Right renal cortex interstitium (tissue), 3 donors: Measurements from ENCODE around the gene ATP1A3. TPM values are rescaled to one million over a fixed set of nuclear protein-coding genes. Genes with fewer than 3 reads are reported as not detected.

Experiments
- DNase-seq, 3 donors: peaks; one replicate each; pipeline ENCODE4 v3.0.0-alpha.2; 2013; ENCODE audit warnings: low read depth in 3 of 3, low spot score in 2 of 3
- polyA plus RNA-seq, 3 donors: library from polyadenylated mRNA; unstranded; fragments of 120-200 nt; gene quantifications; one replicate each; pipeline ENCODE4 v1.2.1, GENCODE V29; 2013; ENCODE audit not compliant: insufficient read length in 3 of 3

ATP1A3 gene
- polyA plus RNA-seq, 3 donors, result 0.62 TPM; not detected in 2

- DNase-seq, result no peak
These were observed 63.0 kb downstream of the ATP1A3 start for GRCh38 chr19:41930926-41931592.

GRCh38 chr19:41930322-41930722 is 63.7 kb downstream of the ATP1A3 start:
- no peak for DNase-seq

- DNase-seq, result no peak
These were observed 64.4 kb downstream of the ATP1A3 start for GRCh38 chr19:41929536-41930071.

GRCh38 chr19:41928754-41929535 is 65.1 kb downstream of the ATP1A3 start:
- DNase-seq, result no peak

GRCh38 chr19:41928221-41928683 is 65.8 kb downstream of the ATP1A3 start, which contains the start of gene ERFL:
ERFL (minus strand) TSS chr19:41928449; CDS start chr19:41912919, 15,530 bp downstream.
- DNase-seq, result no peak

GRCh38 chr19:41927497-41928192 is 66.4 kb downstream of the ATP1A3 start:
- no peak for DNase-seq

- no peak for DNase-seq
These were observed 67.1 kb downstream of the ATP1A3 start for GRCh38 chr19:41926763-41927496.

- DNase-seq, result no peak
These were observed 67.8 kb downstream of the ATP1A3 start for GRCh38 chr19:41926028-41926762.

- DNase-seq, result no peak
These were observed 68.6 kb downstream of the ATP1A3 start for GRCh38 chr19:41925208-41926003.

GRCh38 chr19:41924151-41925145 is 69.6 kb downstream of the ATP1A3 start:
- DNase-seq, result no peak

GRCh38 chr19:41923045-41923788 is 70.8 kb downstream of the ATP1A3 start:
- DNase-seq, result no peak

GRCh38 chr19:41922585-41922984 is 71.4 kb downstream of the ATP1A3 start:
- DNase-seq, result no peak

GRCh38 chr19:41921577-41922576 is 72.2 kb downstream of the ATP1A3 start:
- no peak for DNase-seq

GRCh38 chr19:41920882-41921576 is 73.0 kb downstream of the ATP1A3 start:
- no peak for DNase-seq
